OCI-LY3 (cell line): ENCODE data around the gene FUT7.

Experiments used
- CTCF ChIP-seq: fragments of 200-600, 300-600 bp; sonication (generic); IDR thresholded peaks from 2 replicates; pipeline ENCODE4 v1.5.1; 2014; ENCODE audit warnings: antibody characterized with exemption, low read length, low read depth
- EZH2phosphoT487 ChIP-seq: fragments of 200-600 bp; shearing (Covaris generic); IDR thresholded peaks from 2 replicates; pipeline ENCODE4 v1.6.1; 2018; ENCODE audit warnings: antibody characterized with exemption, mixed run types, low read depth

- TF ChIP-seq CTCF: no peak
- TF ChIP-seq EZH2phosphoT487: no peak
These were observed 11.2 kb upstream of the FUT7 start for GRCh38 chr9:137042751-137043727.
